NCI-H2029 treated with DMSO at 0.1 percent for 48 hours (cell line): ENCODE measurements around the gene MGMT.
"Not testable (repeated sequence)": the region's sequence is repeated elsewhere in the genome, so short reads cannot be mapped to it uniquely, and the experiment has no call there.

Experiments
- DNase-seq: peaks from one replicate; lab custom pipeline; 2025; lab: John Stamatoyannopoulos, UW

The MGMT gene

GRCh38 chr10:129466703-129467358, at the start of gene MGMT:
MGMT (plus strand) TSS chr10:129467241.
- DNase-seq = no peak

- no peak for DNase-seq
These were observed 49.2 kb upstream of the MGMT start for GRCh38 chr10:129417870-129418269.

DNA sequence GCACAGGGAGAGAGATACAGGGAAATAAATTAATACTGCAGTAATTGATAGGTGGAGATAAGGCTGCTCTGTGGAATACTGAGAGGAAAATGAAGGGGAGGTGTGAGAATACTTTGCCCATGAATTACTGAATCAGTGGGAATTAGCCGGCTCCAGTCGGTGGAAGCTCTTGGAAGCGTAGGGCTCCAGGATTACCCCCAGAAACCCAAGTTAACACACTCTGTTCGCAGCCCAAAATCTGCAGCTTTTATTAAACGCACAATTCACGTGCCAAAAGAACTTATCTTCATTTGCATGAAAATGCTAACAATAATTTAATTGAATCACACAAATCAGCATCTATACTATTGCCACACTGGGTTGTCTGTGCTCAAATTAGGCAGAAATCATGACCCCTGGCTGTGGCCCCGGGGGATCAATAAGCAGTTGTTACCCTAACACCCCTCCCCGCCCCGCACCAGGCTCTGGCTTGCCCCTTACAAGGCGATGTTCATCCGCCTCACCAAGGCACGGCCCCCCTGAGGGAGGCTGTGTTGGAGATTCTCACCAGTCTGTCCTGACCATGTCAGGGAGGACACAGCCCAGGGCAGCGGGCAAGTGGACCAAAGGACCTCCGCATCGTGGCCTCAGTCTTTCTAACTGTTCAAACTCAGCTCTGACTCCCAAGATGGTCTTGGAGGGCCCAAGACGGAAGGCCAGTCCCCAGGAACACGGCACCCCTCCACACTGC, 48.4 kb upstream of the MGMT start:
- DNase-seq = no peak

DNA sequence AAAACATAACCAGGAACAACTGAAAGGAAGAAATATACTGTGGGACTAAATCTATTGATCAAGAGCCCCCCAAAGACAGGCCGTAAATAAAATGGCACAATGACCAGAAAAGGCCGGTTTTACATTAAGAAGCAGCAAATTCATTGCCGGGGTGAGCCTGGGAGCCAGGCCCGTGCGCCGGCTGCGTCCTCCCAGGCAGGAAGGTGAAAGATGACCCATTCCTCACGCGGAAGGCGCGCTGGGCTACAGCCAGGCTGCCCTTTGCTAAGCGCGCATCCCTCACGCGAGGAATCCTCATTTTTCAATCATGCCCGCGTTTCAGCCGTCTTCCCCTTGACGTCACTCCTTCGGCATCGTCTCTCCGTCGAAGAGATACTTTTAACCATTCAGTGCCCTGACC, 47.6 kb upstream of the MGMT start:
- DNase-seq = no peak

DNA sequence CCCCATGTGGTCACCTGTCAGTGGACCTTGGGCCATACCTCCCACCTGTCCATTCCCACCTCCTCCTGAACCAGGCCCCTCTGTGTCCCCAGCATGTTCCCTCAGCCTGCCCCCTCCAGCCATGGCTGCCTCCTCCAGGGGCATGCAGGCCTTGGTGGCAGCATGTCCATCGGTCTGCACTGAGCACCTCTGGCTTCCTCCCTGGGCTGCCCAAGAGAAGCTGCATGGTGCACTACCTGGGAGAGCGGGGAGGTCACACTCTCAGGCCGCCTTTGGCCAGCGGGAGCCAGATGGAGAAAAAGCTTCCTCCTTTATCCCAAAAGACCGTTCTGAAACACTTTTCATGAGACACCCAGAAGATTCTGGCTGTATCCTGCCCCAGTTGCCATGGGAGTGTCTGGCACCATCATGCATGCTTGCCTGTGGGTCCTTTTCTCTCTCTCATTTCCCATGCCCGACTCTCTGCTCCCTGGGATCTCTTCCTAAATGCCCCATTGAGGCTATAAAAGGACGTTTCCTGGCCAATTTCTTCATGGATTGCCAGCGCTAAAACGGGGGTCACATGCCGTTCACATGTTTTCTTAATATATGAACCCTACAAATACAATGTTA, 45.5 kb upstream of the MGMT start:
- DNase-seq = no peak

DNA sequence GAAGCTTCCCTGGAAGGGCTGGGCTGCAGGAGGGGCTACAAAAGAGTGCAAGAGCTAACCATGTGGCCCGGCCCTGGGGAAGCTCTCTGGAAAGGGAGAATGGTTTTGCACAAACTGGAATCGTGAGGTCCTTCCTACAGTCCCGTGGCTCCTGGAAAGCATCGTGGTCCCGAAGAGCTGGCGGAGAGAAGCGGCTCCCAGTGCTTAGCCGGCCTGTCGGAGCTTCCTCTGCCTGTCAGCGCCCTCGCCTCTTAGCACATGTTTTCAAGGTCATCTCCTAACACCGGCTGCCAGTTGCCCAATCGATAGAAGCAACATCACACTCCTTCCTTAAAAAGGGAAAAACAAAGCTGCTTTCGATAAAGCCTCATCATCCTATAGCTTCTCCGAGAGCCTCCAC, 42.1 kb upstream of the MGMT start:
- DNase-seq = no peak

GRCh38 chr10:129426606-129427005, 40.4 kb upstream of the MGMT start:
- DNase-seq = no peak

DNA sequence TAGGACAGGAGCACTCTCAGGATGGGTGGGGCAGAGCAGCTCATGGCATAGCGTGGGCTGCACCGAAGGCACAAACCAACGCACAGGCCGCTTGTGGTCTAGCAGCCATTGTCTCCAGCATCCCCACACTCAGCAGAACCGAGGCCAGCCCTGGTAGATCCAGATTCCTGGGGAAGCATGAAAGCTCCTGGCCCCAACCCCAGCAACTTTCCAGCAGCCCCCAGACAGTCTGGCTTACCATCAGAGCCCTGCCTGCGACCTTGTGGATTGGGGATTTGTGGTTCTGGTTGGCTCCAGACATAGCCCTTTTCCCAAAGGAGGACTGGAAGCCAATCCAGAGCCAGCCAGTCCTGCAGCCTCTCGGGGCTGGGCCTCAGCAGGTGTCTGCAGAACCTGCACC, 33.8 kb upstream of the MGMT start:
- DNase-seq = no peak

GRCh38 chr10:129435724-129436123, 31.3 kb upstream of the MGMT start:
- not testable (repeated sequence) for DNase-seq

- no peak for DNase-seq
These were observed 29.0 kb upstream of the MGMT start for GRCh38 chr10:129438024-129438423.

- peak; percentile 52 for DNase-seq
These were observed 26.8 kb upstream of the MGMT start for GRCh38 chr10:129440247-129440646.

- DNase-seq = no peak
These were observed 26.2 kb upstream of the MGMT start for GRCh38 chr10:129440722-129441316.

- no peak for DNase-seq
These were observed 25.6 kb upstream of the MGMT start for GRCh38 chr10:129441372-129442009.

GRCh38 chr10:129442866-129443265, 24.2 kb upstream of the MGMT start:
- no peak for DNase-seq

DNA sequence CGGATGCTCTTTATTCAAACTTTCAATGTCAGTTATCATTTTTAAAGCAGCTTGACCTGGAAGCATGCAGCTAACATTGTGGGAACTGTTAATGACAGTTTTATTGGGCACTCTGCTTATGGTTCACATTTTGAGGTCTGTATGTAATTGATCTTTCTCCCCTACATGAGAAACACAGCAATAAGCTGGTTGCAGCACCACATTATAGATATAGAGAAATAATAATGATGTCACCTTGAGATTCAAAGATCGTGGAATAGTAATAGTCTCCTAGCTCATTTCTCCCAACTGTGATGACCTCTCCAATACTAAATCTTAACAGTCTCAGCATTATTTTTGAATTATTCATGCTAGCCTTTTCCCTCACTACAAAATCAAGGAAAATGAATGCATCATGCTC, 22.7 kb upstream of the MGMT start:
- no peak for DNase-seq

DNA sequence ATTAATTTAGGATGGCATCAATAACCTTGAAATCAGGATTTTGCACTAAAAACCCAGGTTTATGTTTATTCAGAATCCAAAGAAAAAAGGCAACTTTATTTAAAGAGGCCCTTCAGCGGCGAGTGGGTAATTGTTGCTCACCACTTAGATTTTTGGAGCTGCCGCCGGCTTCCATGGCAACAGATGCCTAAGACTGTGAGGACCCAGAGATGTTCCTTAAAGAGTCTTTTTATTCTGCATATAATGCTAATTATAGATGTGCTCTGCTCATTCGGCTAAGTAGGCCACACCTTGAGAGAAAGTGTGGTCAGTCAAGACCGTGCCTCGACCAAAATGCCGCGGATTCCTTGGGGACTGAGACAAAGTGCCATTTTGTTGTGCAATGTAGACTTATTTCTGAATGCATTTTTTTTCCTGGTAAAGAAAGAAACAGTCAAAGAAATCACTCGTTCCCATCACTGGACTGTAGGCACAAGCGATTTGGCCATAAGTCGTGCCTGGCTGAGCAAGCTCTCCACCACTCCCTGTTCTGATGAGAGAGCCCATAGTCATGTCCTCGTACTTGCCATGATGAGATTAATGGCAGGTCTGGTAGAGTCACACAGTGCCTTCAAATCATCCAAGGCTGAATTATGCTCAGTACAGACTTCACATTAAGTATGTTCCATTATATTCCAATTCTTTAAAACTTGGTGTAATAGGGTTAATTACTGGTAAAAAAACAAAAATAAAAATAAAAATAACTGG, 21.4 kb upstream of the MGMT start:
- no peak for DNase-seq

GRCh38 chr10:129446183-129446581, 20.9 kb upstream of the MGMT start:
- DNase-seq = no peak

DNA sequence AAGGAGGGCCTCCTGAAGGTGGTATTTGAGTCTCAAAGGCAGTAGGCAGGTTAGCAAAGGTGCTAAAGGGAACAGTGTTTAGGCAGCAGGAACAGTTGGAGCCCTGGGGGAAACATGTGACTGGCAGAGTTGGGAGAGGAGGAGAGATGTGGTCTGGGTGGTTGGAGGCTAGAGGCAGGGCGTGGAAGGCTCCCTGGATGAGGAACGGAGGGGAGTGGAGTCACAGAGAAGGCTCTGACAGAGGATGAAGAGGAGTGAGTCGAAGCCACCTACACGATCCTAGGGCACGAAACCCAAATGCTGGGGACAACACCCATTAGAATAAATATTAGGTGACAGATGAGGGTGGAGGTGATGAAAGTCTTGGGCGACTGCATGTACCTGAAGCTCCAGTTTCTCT, 19.6 kb upstream of the MGMT start:
- DNase-seq = no peak

- DNase-seq = no peak
These were observed 19.0 kb upstream of the MGMT start for GRCh38 chr10:129448086-129448485.

DNA sequence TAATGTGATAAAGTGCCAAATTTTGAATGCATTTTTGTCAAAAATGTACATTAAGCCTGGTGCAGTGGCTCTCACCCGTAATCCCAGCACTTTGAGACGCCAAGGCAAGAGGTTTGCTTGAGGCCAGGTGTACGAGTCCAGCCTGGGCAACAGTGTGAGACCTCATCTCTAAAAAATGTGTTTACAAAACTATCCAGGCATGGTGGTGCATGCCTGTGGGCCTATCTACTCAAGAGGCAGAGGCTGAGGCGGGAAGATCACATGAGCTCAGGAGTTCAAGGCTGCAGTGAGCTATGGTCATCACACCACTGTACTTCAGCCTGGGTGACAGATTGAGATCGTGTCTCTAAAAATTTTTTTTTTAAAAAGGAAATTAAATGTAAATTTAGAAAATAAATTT, 18.5 kb upstream of the MGMT start:
- DNase-seq = no peak

GRCh38 chr10:129449893-129450292, 17.1 kb upstream of the MGMT start:
- DNase-seq = no peak

DNA sequence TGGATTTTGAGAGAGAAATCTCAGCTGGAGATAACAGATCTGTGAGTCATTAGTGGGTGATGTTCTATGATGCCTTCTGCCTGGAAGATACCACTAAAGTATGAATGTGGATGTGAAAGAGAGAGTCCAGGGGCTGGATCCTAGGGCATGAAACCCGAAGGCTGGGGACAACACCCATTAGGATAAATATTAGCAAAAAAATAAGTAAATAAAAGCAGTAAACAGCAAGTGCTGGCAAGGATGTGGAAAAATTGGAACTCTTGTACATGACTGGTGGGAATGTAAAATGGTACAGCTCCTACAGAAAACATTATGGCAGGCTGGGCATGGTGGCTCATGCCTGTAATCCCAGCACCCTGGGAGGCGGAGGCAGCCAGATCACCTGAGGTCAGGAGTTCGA, 16.6 kb upstream of the MGMT start:
- no peak for DNase-seq
